Lower leg skin (tissue), 3 donors: ENCODE measurements around the gene DDX39A.

Source experiments
- CTCF ChIP-seq, 3 donors: fragments of 450-650 bp; IDR thresholded peaks; one replicate each; pipeline ENCODE4 v1.5.1; 2016; ENCODE audit warnings: antibody characterized with exemption in 3 of 3, mild to moderate bottlenecking in 3 of 3, moderate library complexity in 2 of 3
- POLR2A ChIP-seq, 2 donors: fragments of 450-650 bp; IDR thresholded peaks; one replicate each; pipeline ENCODE4 v1.6.1; 2016 to 2017; ENCODE audit warnings: antibody characterized with exemption in 2 of 2, mild to moderate bottlenecking in 1 of 2, moderate library complexity in 1 of 2

- TF ChIP-seq CTCF (IDR thresholded peaks at IDR 0.05) (no peak), POLR2A (IDR thresholded peaks at IDR 0.05) (no peak)
Observed at GRCh38 chr19:14439014-14439413, 19.9 kb upstream of the DDX39A start.
